ENCODE data around the gene SLC10A2. TPM values are rescaled to one million over a fixed set of nuclear protein-coding genes. Genes with fewer than 3 reads are reported as not detected.

The SLC10A2 gene
- total and polyA plus RNA-seq, 2 of the 4 experiments (the other 2 are of a cell fraction), result not detected

GRCh38 chr13:102999499-102999898 lies 66.7 kb downstream of the SLC10A2 start:
- BruUV-seq (replicated peaks), result no TSS peak

More at GRCh38 chr13:102999499-102999898, 66.7 kb downstream of the SLC10A2 start:
- intact Hi-C loops (cut with micrococcal nuclease) (no loop called here), in situ Hi-C loops (cut with MboI; ENCODE audit: low sequenced_read_pairs) (no loop called here), dilution Hi-C loops (cut with HindIII; ENCODE audit: low sequenced_read_pairs, unreplicated experiment) (no loop called here)
- Histone ChIP-seq H3K27me3 (ENCODE audit: control insufficient read depth, insufficient read depth, low read length) (no peaks in the 10 kb centered on the region), H3K23ac (ENCODE audit: low read depth, low read length) (no peak overlapping the region), H3K79me1 (ENCODE audit: low read depth in 1 of 2, low read length in 2 of 2) (no peaks in the 10 kb centered on the region), H2BK120ac (ENCODE audit: low read depth, low read length) (no peak overlapping the region), H4K8ac (ENCODE audit: low read depth in 2 of 2, low read length in 2 of 2) (no peak overlapping the region), H4K20me1 (ENCODE audit: insufficient read depth, low read length) (no peaks in the 10 kb centered on the region), H2AFZ (replicated peaks; ENCODE audit: low read length, poor library complexity) (no peak overlapping the region), H4K5ac (ENCODE audit: low read depth, low read length) (no peak overlapping the region), H3K9me1 (ENCODE audit: insufficient read depth, low read length) (no peaks in the 10 kb centered on the region), H3K36me3 (ENCODE audit: control insufficient read depth, insufficient read depth, low read length) (no peaks in the 10 kb centered on the region), H3K9me3 (ENCODE audit: control insufficient read depth, insufficient read depth, low read length) (peaks cover 13% of the 10 kb centered on the region), H3K4me1 (ENCODE audit: control insufficient read depth, insufficient read depth, low read length) (no peaks in the 10 kb centered on the region), H2BK5ac (ENCODE audit: low read depth, low read length, poor library complexity, severe bottlenecking) (no peak overlapping the region), H3K4me3 (ENCODE audit: insufficient read depth, low read depth, low read length) (no peak overlapping the region), H3K14ac (replicated peaks; ENCODE audit: low read depth, low read length) (no peak overlapping the region), H2BK20ac (ENCODE audit: low read depth, low read length) (no peak overlapping the region), H2BK15ac (ENCODE audit: low read depth, low read length) (no peak overlapping the region), H3K27ac (ENCODE audit: insufficient read depth, low read length) (no peak overlapping the region), H3K4ac (ENCODE audit: low read depth, low read length) (no peak overlapping the region), H3K56ac (ENCODE audit: extremely low read depth, insufficient read depth, low read length) (no peak overlapping the region), H2AK9ac (replicated peaks; ENCODE audit: low read depth, low read length, poor library complexity) (no peak overlapping the region), H3K18ac (ENCODE audit: low read depth, low read length) (no peak overlapping the region), H3K9ac (ENCODE audit: low read depth, low read length) (no peak overlapping the region), H3K4me2 (ENCODE audit: low read depth, low read length) (no peak overlapping the region), H4K91ac (ENCODE audit: insufficient read depth, low read depth, low read length) (no peak overlapping the region), H2AK5ac (ENCODE audit: low read depth, low read length) (no peak overlapping the region)
- TF ChIP-seq POLR2A (IDR thresholded peaks at IDR 0.05; ENCODE audit: low read depth, low read length) (no peak), FOS (IDR thresholded peaks at IDR 0.05; ENCODE audit: low read depth, low read length) (no peak), BHLHE40 (IDR thresholded peaks at IDR 0.05; ENCODE audit: low read depth, low read length) (no peak), RAD21 (IDR thresholded peaks at IDR 0.05; ENCODE audit: low read length) (no peak), CHD1 (IDR thresholded peaks at IDR 0.05; ENCODE audit: low read depth, low read length) (no peak), RFX5 (IDR thresholded peaks at IDR 0.05; ENCODE audit: low read depth, low read length) (no peak), ELK1 (IDR thresholded peaks at IDR 0.05; ENCODE audit: borderline replicate concordance, low read depth, low read length) (no peak), MAFK (IDR thresholded peaks at IDR 0.05; ENCODE audit: low read depth, low read length) (no peak), CEBPB (IDR thresholded peaks at IDR 0.05; ENCODE audit: low read depth, low read length) (no peak)
- TF ChIP-seq, protein P1, sequence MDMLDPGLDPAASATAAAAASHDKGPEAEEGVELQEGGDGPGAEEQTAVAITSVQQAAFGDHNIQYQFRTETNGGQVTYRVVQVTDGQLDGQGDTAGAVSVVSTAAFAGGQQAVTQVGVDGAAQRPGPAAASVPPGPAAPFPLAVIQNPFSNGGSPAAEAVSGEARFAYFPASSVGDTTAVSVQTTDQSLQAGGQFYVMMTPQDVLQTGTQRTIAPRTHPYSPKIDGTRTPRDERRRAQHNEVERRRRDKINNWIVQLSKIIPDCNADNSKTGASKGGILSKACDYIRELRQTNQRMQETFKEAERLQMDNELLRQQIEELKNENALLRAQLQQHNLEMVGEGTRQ (IDR thresholded peaks at IDR 0.05; ENCODE audit: low read depth, low read length), result no peak
- ATAC-seq (ENCODE audit: low read depth) (no peak), DNase-seq (no peak)
- no CpG with 5 or more reads among the region's 2 CpGs for WGBS, 2 experiments (ENCODE audit: extremely low coverage in 2 of 2, insufficient read length in 1 of 2)
- ChIA-PET CTCF (no interaction called here), POLR2A (ENCODE audit: unreplicated experiment) (no interaction called here)

Other genes starting within 250 kb of the SLC10A2 start
- 34.4 and 50.8 TPM in 2 replicates for gene ERCC5, start 220.4 kb downstream of the SLC10A2 start, total RNA-seq (2012; rRNA removed)
- gene ERCC5, start 220.4 kb downstream of the SLC10A2 start, polyA plus RNA-seq (2012; rRNA removed), result 24.8 and 29.7 TPM in 2 replicates

All from IMR-90 (cell line).